DMS114 treated with DMSO at 0.1 percent for 48 hours (cell line): ENCODE measurements around the gene NTRK2.

ENCODE experiments used
- DNase-seq: peaks from one replicate; lab custom pipeline; 2025; ENCODE audit not compliant: unreplicated experiment; lab: John Stamatoyannopoulos, UW

NTRK2 gene

GRCh38 chr9:84969084-84969483 lies 299.6 kb downstream of the NTRK2 start:
- no peak for DNase-seq

GRCh38 chr9:84969736-84970135 lies 300.2 kb downstream of the NTRK2 start:
- DNase-seq: no peak

- DNase-seq: no peak
Observed at GRCh38 chr9:84970432-84970831, 300.9 kb downstream of the NTRK2 start.

GRCh38 chr9:84971571-84971970 lies 302.0 kb downstream of the NTRK2 start:
- no peak for DNase-seq

GRCh38 chr9:84974258-84974657 lies 304.7 kb downstream of the NTRK2 start:
- no peak for DNase-seq

GRCh38 chr9:84974855-84975254 lies 305.3 kb downstream of the NTRK2 start:
- no peak for DNase-seq

GRCh38 chr9:84975926-84976325 lies 306.4 kb downstream of the NTRK2 start:
- no peak for DNase-seq

GRCh38 chr9:84978661-84979060 lies 309.1 kb downstream of the NTRK2 start:
- no peak for DNase-seq

GRCh38 chr9:84983749-84984148 lies 314.2 kb downstream of the NTRK2 start:
- no peak for DNase-seq

GRCh38 chr9:84988621-84989020 lies 319.1 kb downstream of the NTRK2 start:
- no peak for DNase-seq

GRCh38 chr9:84990416-84990815 lies 320.9 kb downstream of the NTRK2 start:
- DNase-seq: no peak

GRCh38 chr9:84990850-84991513 lies 321.5 kb downstream of the NTRK2 start:
- no peak for DNase-seq

- DNase-seq: no peak
Observed at GRCh38 chr9:84991514-84991870, 322.0 kb downstream of the NTRK2 start.

- no peak for DNase-seq
Observed at GRCh38 chr9:84992381-84992780, 322.9 kb downstream of the NTRK2 start.

GRCh38 chr9:84993105-84993504 lies 323.6 kb downstream of the NTRK2 start:
- no peak for DNase-seq

- DNase-seq: no peak
Observed at GRCh38 chr9:84996029-84996428, 326.5 kb downstream of the NTRK2 start.

GRCh38 chr9:84996716-84997115 lies 327.2 kb downstream of the NTRK2 start:
- DNase-seq: no peak

GRCh38 chr9:84997472-84997871 lies 327.9 kb downstream of the NTRK2 start:
- no peak for DNase-seq

GRCh38 chr9:84998639-84999038 lies 329.1 kb downstream of the NTRK2 start:
- DNase-seq: no peak

- DNase-seq: no peak
Observed at GRCh38 chr9:84999788-85000187, 330.3 kb downstream of the NTRK2 start.

GRCh38 chr9:85001925-85002324 lies 332.4 kb downstream of the NTRK2 start:
- no peak for DNase-seq

- DNase-seq: no peak
Observed at GRCh38 chr9:85004818-85005413, 335.4 kb downstream of the NTRK2 start.

- DNase-seq: no peak
Observed at GRCh38 chr9:85007748-85008147, 338.2 kb downstream of the NTRK2 start.
